ENCODE results near the gene ARFGEF2.
"Not testable (repeated sequence)": the region's sequence is repeated elsewhere in the genome, so short reads cannot be mapped to it uniquely, and the experiment has no call there.

ARFGEF2 gene

GRCh38 chr20:48958743-48959142 lies 37.2 kb downstream of the ARFGEF2 start:
- peaks cover 63% of the 10 kb centered on the region for H3K36me3 ChIP-seq (ENCODE audit: insufficient read depth, low read length)
- no peaks in the 10 kb centered on the region for H3K4me1 ChIP-seq (ENCODE audit: insufficient read depth, low read length)
- H3K9ac ChIP-seq (ENCODE audit: low read depth, low read length): no peak overlapping the region
- H3K9me3 ChIP-seq (ENCODE audit: insufficient read depth, low read depth, low read length): no peaks in the 10 kb centered on the region
- H3K27ac ChIP-seq (ENCODE audit: low read depth, low read length): no peak overlapping the region
- WGBS: 96% methylated on average over 2 of the region's 2 CpGs
- H3K4me3 ChIP-seq (ENCODE audit: low read length): no peak overlapping the region
- no peaks in the 10 kb centered on the region for H3K27me3 ChIP-seq (ENCODE audit: insufficient read depth, low read length)

- Histone ChIP-seq H3K9me3 (ENCODE audit: insufficient read depth, low read depth, low read length) (no peaks in the 10 kb centered on the region), H3K4me3 (ENCODE audit: low read length) (no peak overlapping the region), H3K4me1 (ENCODE audit: insufficient read depth, low read length) (no peaks in the 10 kb centered on the region), H3K9ac (ENCODE audit: low read depth, low read length) (no peak overlapping the region), H3K27me3 (ENCODE audit: insufficient read depth, low read length) (no peaks in the 10 kb centered on the region), H3K27ac (ENCODE audit: low read depth, low read length) (no peak overlapping the region), H3K36me3 (ENCODE audit: insufficient read depth, low read length) (peaks cover 61% of the 10 kb centered on the region)
- WGBS: 97% methylated on average over 8 of the region's 9 CpGs
Measured at GRCh38 chr20:48959899-48960550, 38.5 kb downstream of the ARFGEF2 start.

- H3K9ac ChIP-seq (ENCODE audit: low read depth, low read length): no peak overlapping the region
- H3K4me3 ChIP-seq (ENCODE audit: low read length): no peak overlapping the region
- H3K27me3 ChIP-seq (ENCODE audit: insufficient read depth, low read length): no peaks in the 10 kb centered on the region
- no peak overlapping the region for H3K27ac ChIP-seq (ENCODE audit: low read depth, low read length)
- no peaks in the 10 kb centered on the region for H3K9me3 ChIP-seq (ENCODE audit: insufficient read depth, low read depth, low read length)
- H3K36me3 ChIP-seq (ENCODE audit: insufficient read depth, low read length): peaks cover 60% of the 10 kb centered on the region
- WGBS: 85% methylated on average over 3 of the region's 4 CpGs
- no peaks in the 10 kb centered on the region for H3K4me1 ChIP-seq (ENCODE audit: insufficient read depth, low read length)
Measured at GRCh38 chr20:48962421-48962820, 40.9 kb downstream of the ARFGEF2 start.

GRCh38 chr20:48962976-48963771 lies 41.7 kb downstream of the ARFGEF2 start:
- Histone ChIP-seq H3K4me3 (ENCODE audit: low read length) (no peak overlapping the region), H3K9me3 (ENCODE audit: insufficient read depth, low read depth, low read length) (no peaks in the 10 kb centered on the region), H3K9ac (ENCODE audit: low read depth, low read length) (no peak overlapping the region), H3K36me3 (ENCODE audit: insufficient read depth, low read length) (peaks cover 56% of the 10 kb centered on the region), H3K27me3 (ENCODE audit: insufficient read depth, low read length) (no peaks in the 10 kb centered on the region), H3K4me1 (ENCODE audit: insufficient read depth, low read length) (no peaks in the 10 kb centered on the region), H3K27ac (ENCODE audit: low read depth, low read length) (no peak overlapping the region)
- 96% methylated on average over 11 of the region's 11 CpGs for WGBS

- no peaks in the 10 kb centered on the region for H3K4me1 ChIP-seq (ENCODE audit: insufficient read depth, low read length)
- H3K9ac ChIP-seq (ENCODE audit: low read depth, low read length): no peak overlapping the region
- H3K27ac ChIP-seq (ENCODE audit: low read depth, low read length): no peak overlapping the region
- WGBS: 89% methylated on average over 3 of the region's 3 CpGs
- H3K36me3 ChIP-seq (ENCODE audit: insufficient read depth, low read length): peaks cover 61% of the 10 kb centered on the region
- H3K27me3 ChIP-seq (ENCODE audit: insufficient read depth, low read length): no peaks in the 10 kb centered on the region
- no peaks in the 10 kb centered on the region for H3K9me3 ChIP-seq (ENCODE audit: insufficient read depth, low read depth, low read length)
- H3K4me3 ChIP-seq (ENCODE audit: low read length): no peak overlapping the region
Measured at GRCh38 chr20:48965189-48965910, 43.8 kb downstream of the ARFGEF2 start.

- no peak overlapping the region for H3K4me3 ChIP-seq (ENCODE audit: low read length)
- WGBS: 95% methylated on average over 9 of the region's 10 CpGs
- H3K36me3 ChIP-seq (ENCODE audit: insufficient read depth, low read length): peaks cover 86% of the 10 kb centered on the region
- H3K9ac ChIP-seq (ENCODE audit: low read depth, low read length): no peak overlapping the region
- H3K9me3 ChIP-seq (ENCODE audit: insufficient read depth, low read depth, low read length): no peaks in the 10 kb centered on the region
- no peaks in the 10 kb centered on the region for H3K4me1 ChIP-seq (ENCODE audit: insufficient read depth, low read length)
- no peak overlapping the region for H3K27ac ChIP-seq (ENCODE audit: low read depth, low read length)
- H3K27me3 ChIP-seq (ENCODE audit: insufficient read depth, low read length): no peaks in the 10 kb centered on the region
Measured at GRCh38 chr20:48970681-48971365, 49.3 kb downstream of the ARFGEF2 start.

GRCh38 chr20:48971956-48972355 lies 50.4 kb downstream of the ARFGEF2 start:
- WGBS: 95% methylated on average over 4 of the region's 4 CpGs
- peaks cover 81% of the 10 kb centered on the region for H3K36me3 ChIP-seq (ENCODE audit: insufficient read depth, low read length)
- no peaks in the 10 kb centered on the region for H3K27me3 ChIP-seq (ENCODE audit: insufficient read depth, low read length)
- H3K9me3 ChIP-seq (ENCODE audit: insufficient read depth, low read depth, low read length): no peaks in the 10 kb centered on the region
- H3K4me1 ChIP-seq (ENCODE audit: insufficient read depth, low read length): no peaks in the 10 kb centered on the region
- H3K4me3 ChIP-seq (ENCODE audit: low read length): no peak overlapping the region
- no peak overlapping the region for H3K9ac ChIP-seq (ENCODE audit: low read depth, low read length)
- no peak overlapping the region for H3K27ac ChIP-seq (ENCODE audit: low read depth, low read length)

- H3K4me1 ChIP-seq (ENCODE audit: insufficient read depth, low read length): no peaks in the 10 kb centered on the region
- no peak overlapping the region for H3K27ac ChIP-seq (ENCODE audit: low read depth, low read length)
- H3K4me3 ChIP-seq (ENCODE audit: low read length): no peak overlapping the region
- WGBS: 92% methylated on average over 3 of the region's 3 CpGs
- H3K9me3 ChIP-seq (ENCODE audit: insufficient read depth, low read depth, low read length): no peaks in the 10 kb centered on the region
- no peaks in the 10 kb centered on the region for H3K27me3 ChIP-seq (ENCODE audit: insufficient read depth, low read length)
- H3K9ac ChIP-seq (ENCODE audit: low read depth, low read length): no peak overlapping the region
- H3K36me3 ChIP-seq (ENCODE audit: insufficient read depth, low read length): peaks cover 74% of the 10 kb centered on the region
Measured at GRCh38 chr20:48972816-48973215, 51.3 kb downstream of the ARFGEF2 start.

GRCh38 chr20:48975955-48976354 lies 54.4 kb downstream of the ARFGEF2 start:
- H3K4me3 ChIP-seq (ENCODE audit: low read length): no peak overlapping the region
- H3K27ac ChIP-seq (ENCODE audit: low read depth, low read length): no peak overlapping the region
- no peaks in the 10 kb centered on the region for H3K4me1 ChIP-seq (ENCODE audit: insufficient read depth, low read length)
- H3K36me3 ChIP-seq (ENCODE audit: insufficient read depth, low read length): peaks cover 50% of the 10 kb centered on the region
- no peak overlapping the region for H3K9ac ChIP-seq (ENCODE audit: low read depth, low read length)
- no peaks in the 10 kb centered on the region for H3K9me3 ChIP-seq (ENCODE audit: insufficient read depth, low read depth, low read length)
- whole genome bisulfite sequencing: 95% methylated on average over 9 of the region's 9 CpGs
- H3K27me3 ChIP-seq (ENCODE audit: insufficient read depth, low read length): no peaks in the 10 kb centered on the region

- not testable (repeated sequence) for H3K4me3 ChIP-seq (ENCODE audit: low read length); H3K27me3 ChIP-seq (ENCODE audit: insufficient read depth, low read length); H3K4me1 ChIP-seq (ENCODE audit: insufficient read depth, low read length); H3K9ac ChIP-seq (ENCODE audit: low read depth, low read length); H3K27ac ChIP-seq (ENCODE audit: low read depth, low read length)
- WGBS: 96% methylated on average over 2 of the region's 2 CpGs
- Histone ChIP-seq H3K9me3 (ENCODE audit: insufficient read depth, low read depth, low read length) (peaks cover 16% of the 10 kb centered on the region), H3K36me3 (ENCODE audit: insufficient read depth, low read length) (peaks cover 48% of the 10 kb centered on the region)
Measured at GRCh38 chr20:48979980-48980379, 58.5 kb downstream of the ARFGEF2 start.
